CD14-positive monocyte (primary cell): ENCODE data around the gene NR2F6. TPM values are rescaled to one million over a fixed set of nuclear protein-coding genes. Genes with fewer than 3 reads are reported as not detected.
A peak's percentile ranks its signal among the peaks of the same experiment; 100 is the strongest.

ENCODE experiments used
- DNase-seq, 3 donors: peaks; one replicate each; pipeline ENCODE4 v3.0.0-alpha.2; 2011 to 2022
- H2AFZ ChIP-seq: 2 replicates; pipeline ENCODE4 v1.6.0; 2012; ENCODE audit warnings: mild to moderate bottlenecking, low read depth, low read length, inconsistent platforms; ENCODE audit not compliant: insufficient read depth, poor library complexity, severe bottlenecking
- H3K27ac ChIP-seq, 2 donors: 1 replicate in 1 of 2; 2 replicates in 1 of 2; pipeline ENCODE4 v1.5.1; 2012 to 2013; ENCODE audit warnings: low read length in 2 of 2, control low read depth in 1 of 2, inconsistent platforms in 1 of 2, low read depth in 1 of 2, mild to moderate bottlenecking in 1 of 2
- H3K27me3 ChIP-seq, 2 donors: one replicate each; pipeline versions ENCODE4 v1.6.0 to v1.6.1; 2011 to 2013; ENCODE audit warnings: low read length in 2 of 2; ENCODE audit not compliant: control insufficient read depth in 2 of 2, insufficient read depth in 2 of 2
- H3K36me3 ChIP-seq, 2 donors: replicated peaks in 1 of 2; 1 replicate in 1 of 2; 2 replicates in 1 of 2; pipeline versions ENCODE4 v1.5.1 to v1.6.1; 2012 to 2013; ENCODE audit warnings: low read length in 2 of 2, control low read depth in 1 of 2, inconsistent platforms in 1 of 2, mild to moderate bottlenecking in 1 of 2; ENCODE audit not compliant: insufficient read depth in 2 of 2, control insufficient read depth in 1 of 2
- H3K4me1 ChIP-seq, 2 donors: 1 replicate in 1 of 2; 2 replicates in 1 of 2; pipeline versions ENCODE4 v1.5.1 to v1.6.1; 2012 to 2013; ENCODE audit warnings: low read length in 2 of 2, control low read depth in 1 of 2, inconsistent platforms in 1 of 2, mild to moderate bottlenecking in 1 of 2, moderate library complexity in 1 of 2; ENCODE audit not compliant: insufficient read depth in 2 of 2, control insufficient read depth in 1 of 2
- H3K4me2 ChIP-seq: replicated peaks from 2 replicates; pipeline ENCODE3; 2012; ENCODE audit warnings: low read length, moderate library complexity, mild to moderate bottlenecking; ENCODE audit not compliant: poor library complexity, severe bottlenecking; ENCODE audit errors: extremely low read depth
- H3K4me3 ChIP-seq, 3 experiments: fragments of 200-600 bp in 1 of 3; sonication (generic) in 1 of 3; replicated peaks in 1 of 3; 1 replicate in 2 of 3; 2 replicates in 1 of 3; pipeline ENCODE4 v1.5.1; 2011 to 2013; ENCODE audit warnings: low read length in 3 of 3, mild to moderate bottlenecking in 3 of 3, control low read depth in 2 of 3, low read depth in 2 of 3, inconsistent platforms in 1 of 3, moderate library complexity in 1 of 3
- H3K79me2 ChIP-seq: 2 replicates; pipeline ENCODE4 v1.6.0; 2012; ENCODE audit warnings: mild to moderate bottlenecking, control low read depth, inconsistent platforms, low read length, moderate library complexity; ENCODE audit not compliant: insufficient read depth
- H3K9ac ChIP-seq: 2 replicates; pipeline ENCODE4 v1.6.0; 2017; ENCODE audit warnings: low read length, mild to moderate bottlenecking; ENCODE audit not compliant: insufficient read depth, poor library complexity, severe bottlenecking
- H3K9me3 ChIP-seq, 2 donors: replicated peaks in 1 of 2; 1 replicate in 1 of 2; 2 replicates in 1 of 2; pipeline versions ENCODE4 v1.5.1 to v1.6.1; 2012 to 2013; ENCODE audit warnings: low read length in 2 of 2, control low read depth in 1 of 2; ENCODE audit not compliant: control insufficient read depth in 1 of 2, insufficient read depth in 1 of 2
- H4K20me1 ChIP-seq: 2 replicates; pipeline ENCODE4 v1.6.0; 2012; ENCODE audit warnings: mild to moderate bottlenecking, low read length, control low read depth, moderate library complexity; ENCODE audit not compliant: insufficient read depth
- H3K27ac Mint-ChIP-seq, 7 donors: one replicate each; pipeline ENCODE4 v1.8.0; 2020; ENCODE audit warnings: mild to moderate bottlenecking in 7 of 7, mixed read lengths in 7 of 7, moderate library complexity in 6 of 7, inconsistent platforms in 2 of 7
- H3K27me3 Mint-ChIP-seq, 3 donors: one replicate each; pipeline ENCODE4 v1.8.0; 2021 to 2022; ENCODE audit warnings: low read depth in 3 of 3, mild to moderate bottlenecking in 3 of 3, mixed read lengths in 3 of 3, moderate library complexity in 3 of 3, inconsistent platforms in 1 of 3
- H3K36me3 Mint-ChIP-seq, 2 donors: one replicate each; pipeline ENCODE4 v1.8.0; 2020; ENCODE audit warnings: mixed read lengths in 2 of 2, inconsistent platforms in 1 of 2, mild to moderate bottlenecking in 1 of 2
- H3K4me1 Mint-ChIP-seq: one replicate; pipeline ENCODE4 v1.8.0; 2020; ENCODE audit warnings: mild to moderate bottlenecking, mixed read lengths
- H3K4me3 Mint-ChIP-seq, 2 donors: one replicate each; pipeline ENCODE4 v1.8.0; 2020; ENCODE audit warnings: mild to moderate bottlenecking in 2 of 2, mixed read lengths in 2 of 2, moderate library complexity in 1 of 2
- H3K9me3 Mint-ChIP-seq, 7 donors: one replicate each; pipeline ENCODE4 v1.8.0; 2020 to 2022; ENCODE audit warnings: mixed read lengths in 7 of 7, mild to moderate bottlenecking in 6 of 7, moderate library complexity in 6 of 7, inconsistent platforms in 2 of 7
- WGBS: methylation state at CpG from one replicate; pipeline ENCODE4 v1.1.5; 2013; ENCODE audit warnings: missing lambda C conversion rate; ENCODE audit not compliant: insufficient coverage; 5-methylcytosine and 5-hydroxymethylcytosine counted together
- intact Hi-C, 2 donors: fragments of 100-400 bp; cut with micrococcal nuclease; formaldehyde crosslinking; loops; one replicate each; pipeline versions ENCODE4 v1.15.0 to v1.15.1; 2023
- polyA plus RNA-seq, 3 donors: library from polyadenylated mRNA; depleted of rRNA in 1 of 3; unstranded in 2 of 3; stranded (reverse) in 1 of 3; fragments of 300-500 nt in 2 of 3; fragments of >200 nt in 1 of 3; fragmentation: Illumina TruSeq in 2 of 3; gene quantifications; 1 replicate in 2 of 3; 2 replicates in 1 of 3; pipeline ENCODE4 v1.2.3, GENCODE V29; 2012 to 2021
- TF ChIP-seq, protein P1 (sequence below): fragments of 200-600 bp; IDR thresholded peaks from one replicate; pipeline ENCODE4 v1.8.0; 2022; ENCODE audit warnings: antibody characterized with exemption, mild to moderate bottlenecking

The NR2F6 gene
- polyA plus RNA-seq, 3 donors: 0.87 to 5.1 (median 1.7) TPM

DNA sequence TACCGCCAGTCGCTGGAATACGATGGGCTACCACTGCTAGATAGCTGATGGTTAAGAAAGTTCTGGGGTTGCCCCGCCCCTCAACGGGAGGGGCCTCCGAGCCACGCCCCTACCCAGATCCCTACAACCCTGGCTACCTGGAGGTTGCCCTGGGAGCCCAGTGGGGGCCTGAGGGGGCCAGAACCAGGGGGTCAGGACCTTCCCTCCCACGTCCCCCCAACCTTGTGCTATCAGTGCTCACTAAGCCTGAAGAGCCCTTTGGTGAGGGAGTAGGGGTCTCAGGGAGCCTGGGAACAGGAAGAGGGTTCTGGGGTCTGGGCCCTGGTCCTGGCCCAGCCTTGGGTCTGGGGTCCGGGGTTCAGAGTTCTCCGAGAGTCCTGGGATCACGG is 10.8 kb downstream of the NR2F6 start:
- intact Hi-C loops: loop anchor here in 1 of 2 donors (5.0 kb wide), 1 partner anchor 33 kb away; no protein-coding TSS in a partner anchor
- Histone ChIP-seq H3K9ac (peak overlapping the region; percentile 58), H3K4me2 (peak overlapping the region; percentile 99), H3K4me3 (peak overlapping the region; percentile 47 to 81 (median 55)), H3K4me1 (peaks cover 14 to 24% of the 10 kb centered on the region in 2 donors), H2AFZ (peak overlapping the region; percentile 82), H3K27ac (no peak overlapping the region), H3K79me2 (peaks cover 8% of the 10 kb centered on the region), H4K20me1 (peaks cover 15% of the 10 kb centered on the region), H3K9me3 (no peaks in the 10 kb centered on the region), H3K36me3 (peaks cover 3 to 30% of the 10 kb centered on the region in 2 donors), H3K27me3 (no peaks in the 10 kb centered on the region)
- no peak overlapping the region for H3K27ac Mint-ChIP-seq
- peak in 1 of 3 donors; percentile 43 for DNase-seq
- peaks cover 14% of the 10 kb centered on the region for H3K4me1 Mint-ChIP-seq
- H3K9me3 Mint-ChIP-seq: peaks cover 0 to 1% (median 0%) of the 10 kb centered on the region in 7 donors
- H3K4me3 Mint-ChIP-seq: peak overlapping the region; percentile 74 to 79
- WGBS: 4% methylated on average over 3 of the region's 11 CpGs
- H3K36me3 Mint-ChIP-seq: peaks cover 15 to 37% of the 10 kb centered on the region in 2 donors
- peaks cover 0 to 4% (median 1%) of the 10 kb centered on the region in 3 donors for H3K27me3 Mint-ChIP-seq
- TF ChIP-seq, protein P1, sequence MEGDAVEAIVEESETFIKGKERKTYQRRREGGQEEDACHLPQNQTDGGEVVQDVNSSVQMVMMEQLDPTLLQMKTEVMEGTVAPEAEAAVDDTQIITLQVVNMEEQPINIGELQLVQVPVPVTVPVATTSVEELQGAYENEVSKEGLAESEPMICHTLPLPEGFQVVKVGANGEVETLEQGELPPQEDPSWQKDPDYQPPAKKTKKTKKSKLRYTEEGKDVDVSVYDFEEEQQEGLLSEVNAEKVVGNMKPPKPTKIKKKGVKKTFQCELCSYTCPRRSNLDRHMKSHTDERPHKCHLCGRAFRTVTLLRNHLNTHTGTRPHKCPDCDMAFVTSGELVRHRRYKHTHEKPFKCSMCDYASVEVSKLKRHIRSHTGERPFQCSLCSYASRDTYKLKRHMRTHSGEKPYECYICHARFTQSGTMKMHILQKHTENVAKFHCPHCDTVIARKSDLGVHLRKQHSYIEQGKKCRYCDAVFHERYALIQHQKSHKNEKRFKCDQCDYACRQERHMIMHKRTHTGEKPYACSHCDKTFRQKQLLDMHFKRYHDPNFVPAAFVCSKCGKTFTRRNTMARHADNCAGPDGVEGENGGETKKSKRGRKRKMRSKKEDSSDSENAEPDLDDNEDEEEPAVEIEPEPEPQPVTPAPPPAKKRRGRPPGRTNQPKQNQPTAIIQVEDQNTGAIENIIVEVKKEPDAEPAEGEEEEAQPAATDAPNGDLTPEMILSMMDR: no peak

GRCh38 chr19:17232258-17232657 is 13.5 kb downstream of the NR2F6 start:
- H3K9me3 Mint-ChIP-seq: peaks cover 0 to 1% (median 0%) of the 10 kb centered on the region in 7 donors
- H3K4me1 Mint-ChIP-seq: peaks cover 18% of the 10 kb centered on the region
- Histone ChIP-seq H2AFZ (no peak overlapping the region), H3K9ac (no peak overlapping the region), H3K36me3 (peaks cover 8 to 41% of the 10 kb centered on the region in 2 donors), H3K79me2 (peaks cover 8% of the 10 kb centered on the region), H4K20me1 (peaks cover 24% of the 10 kb centered on the region), H3K4me1 (peaks cover 14 to 25% of the 10 kb centered on the region in 2 donors), H3K4me3 (no peak overlapping the region), H3K9me3 (no peaks in the 10 kb centered on the region), H3K27ac (no peak overlapping the region), H3K27me3 (no peaks in the 10 kb centered on the region), H3K4me2 (no peak overlapping the region)
- intact Hi-C loops: no loop called here
- no peak overlapping the region for H3K27ac Mint-ChIP-seq
- H3K27me3 Mint-ChIP-seq: peaks cover 0 to 3% (median 2%) of the 10 kb centered on the region in 3 donors
- TF ChIP-seq, protein P1: no peak
- 100% methylated on average over 17 of the region's 25 CpGs for WGBS
- peaks cover 21 to 51% of the 10 kb centered on the region in 2 donors for H3K36me3 Mint-ChIP-seq
- no peak overlapping the region for H3K4me3 Mint-ChIP-seq
- DNase-seq: no peak
